Epithelial cell of proximal tubule (primary cell): Measurements from ENCODE around the gene AADAC. TPM values are rescaled to one million over a fixed set of nuclear protein-coding genes. Genes with fewer than 3 reads are reported as not detected.

Source experiments
- DNase-seq: peaks from one replicate; pipeline ENCODE4 v3.0.0-alpha.2; 2011; ENCODE audit warnings: low read depth
- H3K4me3 ChIP-seq: 2 replicates; pipeline ENCODE4 v1.5.1; 2011; ENCODE audit warnings: low read depth, mild to moderate bottlenecking, low read length
- total RNA-seq: library from RNA; depleted of rRNA; stranded (reverse); fragments of >200 nt; gene quantifications from 2 replicates; pipeline ENCODE4 v1.2.3, GENCODE V29; 2015
- TF ChIP-seq, protein P1 (sequence below): conservative IDR thresholded peaks from 2 replicates; pipeline ENCODE4 v1.5.1; 2012; ENCODE audit warnings: low read depth, mild to moderate bottlenecking, low read length

AADAC gene
- total RNA-seq, 1 donor from 2014 or later, result 0.29 TPM

DNA sequence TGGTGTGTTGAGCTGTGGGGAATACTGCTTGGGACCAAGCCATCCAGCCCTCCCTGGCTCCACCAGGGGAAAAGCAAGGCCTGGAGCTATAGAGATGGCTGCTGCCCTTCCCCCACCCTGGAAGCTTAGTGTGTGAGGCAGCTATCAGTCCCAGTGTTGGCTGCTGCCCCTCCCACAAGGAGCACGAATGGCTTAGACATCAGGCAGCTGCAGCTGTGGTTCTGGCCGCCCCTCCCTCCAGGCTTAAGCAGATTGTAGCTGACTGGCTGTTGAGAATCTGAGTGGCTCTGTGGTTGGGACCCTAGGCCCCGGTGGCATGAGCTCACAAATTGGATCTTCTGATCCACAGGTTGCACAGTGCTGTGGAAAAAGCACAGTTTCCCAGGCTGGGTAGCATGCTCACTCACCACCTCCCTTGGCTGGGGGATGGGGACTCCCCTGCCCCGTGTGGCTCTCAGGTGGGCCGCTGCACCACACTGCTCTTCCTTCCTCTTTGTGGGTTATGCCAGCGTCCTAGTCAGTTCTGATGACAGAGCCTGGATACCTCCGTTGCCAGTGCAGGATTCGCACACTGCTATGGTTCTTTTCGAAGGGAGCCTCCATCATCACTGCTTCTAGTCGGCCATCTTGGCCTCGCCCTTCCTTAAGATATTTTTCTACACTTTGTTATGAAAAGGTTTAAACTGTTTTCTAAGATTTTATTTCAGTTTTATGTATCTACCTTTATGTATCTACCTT is 38.3 kb downstream of the AADAC start:
- TF ChIP-seq, protein P1, sequence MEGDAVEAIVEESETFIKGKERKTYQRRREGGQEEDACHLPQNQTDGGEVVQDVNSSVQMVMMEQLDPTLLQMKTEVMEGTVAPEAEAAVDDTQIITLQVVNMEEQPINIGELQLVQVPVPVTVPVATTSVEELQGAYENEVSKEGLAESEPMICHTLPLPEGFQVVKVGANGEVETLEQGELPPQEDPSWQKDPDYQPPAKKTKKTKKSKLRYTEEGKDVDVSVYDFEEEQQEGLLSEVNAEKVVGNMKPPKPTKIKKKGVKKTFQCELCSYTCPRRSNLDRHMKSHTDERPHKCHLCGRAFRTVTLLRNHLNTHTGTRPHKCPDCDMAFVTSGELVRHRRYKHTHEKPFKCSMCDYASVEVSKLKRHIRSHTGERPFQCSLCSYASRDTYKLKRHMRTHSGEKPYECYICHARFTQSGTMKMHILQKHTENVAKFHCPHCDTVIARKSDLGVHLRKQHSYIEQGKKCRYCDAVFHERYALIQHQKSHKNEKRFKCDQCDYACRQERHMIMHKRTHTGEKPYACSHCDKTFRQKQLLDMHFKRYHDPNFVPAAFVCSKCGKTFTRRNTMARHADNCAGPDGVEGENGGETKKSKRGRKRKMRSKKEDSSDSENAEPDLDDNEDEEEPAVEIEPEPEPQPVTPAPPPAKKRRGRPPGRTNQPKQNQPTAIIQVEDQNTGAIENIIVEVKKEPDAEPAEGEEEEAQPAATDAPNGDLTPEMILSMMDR, result no peak
- no peak for DNase-seq
- no peak overlapping the region for H3K4me3 ChIP-seq

DNA sequence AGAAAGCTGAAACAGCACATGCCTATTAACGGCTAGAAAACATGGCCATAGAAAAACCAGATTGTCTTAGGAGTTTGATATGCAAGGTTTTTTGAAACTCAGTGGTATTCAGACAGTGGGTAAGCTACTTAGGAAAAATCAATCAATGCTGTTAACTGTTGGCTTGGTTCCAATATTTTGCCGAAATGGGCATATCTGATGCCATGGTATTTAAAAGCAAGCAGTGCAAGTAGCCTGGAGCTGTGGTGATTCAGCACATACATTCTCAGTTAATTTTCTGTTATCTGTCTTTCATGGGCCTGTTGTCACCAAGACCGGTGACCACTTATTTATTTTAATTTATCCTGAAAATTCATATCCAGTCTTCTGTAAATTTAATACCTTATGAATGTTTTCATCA is 42.2 kb downstream of the AADAC start:
- no peak for DNase-seq
- H3K4me3 ChIP-seq, result no peak overlapping the region
- TF ChIP-seq, protein P1, result no peak

DNA sequence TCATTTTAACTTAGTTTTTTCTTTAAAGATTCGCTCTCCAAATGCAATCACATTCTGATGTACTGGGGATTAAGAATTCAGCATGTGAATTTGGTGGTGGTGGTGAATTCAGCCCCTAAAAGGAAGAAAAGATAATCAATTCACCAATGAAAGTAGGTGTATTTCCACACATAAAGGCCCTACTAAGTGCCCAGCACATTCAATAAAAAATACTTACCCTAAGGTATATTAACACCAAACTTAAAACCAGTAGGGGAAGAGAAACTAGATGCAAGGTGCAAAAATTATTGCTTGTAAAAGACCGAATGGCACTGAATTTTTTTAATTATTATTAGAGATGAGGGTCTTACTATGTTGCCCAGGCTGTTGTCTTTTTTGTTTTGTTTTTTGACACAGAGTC is 42.7 kb downstream of the AADAC start:
- H3K4me3 ChIP-seq, result no peak overlapping the region
- DNase-seq, result no peak
- TF ChIP-seq, protein P1, result no peak

DNA sequence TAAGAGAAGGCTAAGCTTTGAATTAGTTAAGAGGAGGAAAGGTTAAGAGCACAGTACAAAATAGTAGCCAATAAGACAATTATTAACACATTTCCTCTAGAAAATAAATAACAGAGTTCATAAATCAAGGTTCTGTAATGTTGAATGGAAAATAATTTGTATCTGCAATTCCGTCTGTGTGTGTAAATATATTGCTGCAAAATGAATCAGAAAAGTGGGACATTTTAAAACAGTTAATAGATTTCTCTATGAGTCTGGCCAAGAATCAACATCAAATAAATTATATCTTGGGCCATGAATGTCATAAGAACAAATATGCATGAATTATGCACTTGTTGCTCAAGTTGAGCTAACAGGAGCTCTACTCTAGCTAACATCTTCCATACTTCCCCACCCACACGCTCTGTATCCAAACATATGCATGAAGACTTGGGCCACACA is 45.3 kb downstream of the AADAC start:
- no peak for DNase-seq
- TF ChIP-seq, protein P1, result no peak
- no peak overlapping the region for H3K4me3 ChIP-seq

DNA sequence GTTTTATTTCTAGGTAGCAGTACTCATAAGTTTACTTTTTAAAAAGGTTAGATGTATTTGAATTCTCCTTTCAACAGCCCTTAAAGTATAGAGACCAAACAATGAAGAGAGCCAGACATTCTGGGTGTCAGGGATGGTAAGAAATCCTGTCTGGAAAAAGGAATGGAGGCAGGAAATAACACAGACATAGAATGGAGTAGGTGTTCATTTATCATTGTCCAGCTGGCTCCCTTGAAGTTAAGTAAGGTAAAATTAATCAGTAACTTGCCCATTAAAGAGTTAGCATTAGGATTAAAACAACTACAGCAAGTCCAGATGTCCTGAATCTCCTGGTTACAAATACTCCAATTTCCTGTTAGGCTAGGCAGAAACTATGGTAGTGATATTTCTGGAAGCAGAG is 46.0 kb downstream of the AADAC start:
- TF ChIP-seq, protein P1, result no peak
- peak; percentile 56 for DNase-seq
- no peak overlapping the region for H3K4me3 ChIP-seq

DNA sequence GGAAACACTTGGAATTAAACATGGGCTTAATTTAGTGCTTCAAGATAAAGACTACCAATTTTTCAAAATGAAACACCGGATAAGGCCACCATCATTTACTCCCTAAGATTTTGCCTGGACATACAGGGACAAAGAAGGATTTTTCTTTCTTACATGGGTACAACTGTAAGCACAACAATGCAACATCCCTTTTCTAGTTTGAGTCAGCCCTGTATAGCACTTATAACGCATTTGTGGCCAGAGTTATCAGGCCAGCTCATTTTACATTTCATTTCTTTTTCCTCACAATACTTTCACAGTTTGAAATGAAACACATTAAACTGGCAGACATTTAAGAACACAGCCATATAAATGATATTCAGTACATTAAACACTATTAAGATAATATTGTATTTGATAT is 49.7 kb downstream of the AADAC start:
- no peak for DNase-seq
- TF ChIP-seq, protein P1, result no peak

More for the DNA sequence above, 49.7 kb downstream of the AADAC start:
- H3K4me3 ChIP-seq, result no peak overlapping the region
